GM18867 (cell line): ENCODE results near the gene ABCA4.
"Not testable (repeated sequence)": the region's sequence is repeated elsewhere in the genome, so short reads cannot be mapped to it uniquely, and the experiment has no call there.

Source experiments
- ATAC-seq: cut with Tn5 transposase; IDR thresholded peaks from one replicate; pipeline ENCODE4 v1.9.1; 2021; ENCODE audit warnings: mild to moderate bottlenecking, moderate library complexity; ENCODE audit not compliant: unreplicated experiment

ABCA4 gene

DNA sequence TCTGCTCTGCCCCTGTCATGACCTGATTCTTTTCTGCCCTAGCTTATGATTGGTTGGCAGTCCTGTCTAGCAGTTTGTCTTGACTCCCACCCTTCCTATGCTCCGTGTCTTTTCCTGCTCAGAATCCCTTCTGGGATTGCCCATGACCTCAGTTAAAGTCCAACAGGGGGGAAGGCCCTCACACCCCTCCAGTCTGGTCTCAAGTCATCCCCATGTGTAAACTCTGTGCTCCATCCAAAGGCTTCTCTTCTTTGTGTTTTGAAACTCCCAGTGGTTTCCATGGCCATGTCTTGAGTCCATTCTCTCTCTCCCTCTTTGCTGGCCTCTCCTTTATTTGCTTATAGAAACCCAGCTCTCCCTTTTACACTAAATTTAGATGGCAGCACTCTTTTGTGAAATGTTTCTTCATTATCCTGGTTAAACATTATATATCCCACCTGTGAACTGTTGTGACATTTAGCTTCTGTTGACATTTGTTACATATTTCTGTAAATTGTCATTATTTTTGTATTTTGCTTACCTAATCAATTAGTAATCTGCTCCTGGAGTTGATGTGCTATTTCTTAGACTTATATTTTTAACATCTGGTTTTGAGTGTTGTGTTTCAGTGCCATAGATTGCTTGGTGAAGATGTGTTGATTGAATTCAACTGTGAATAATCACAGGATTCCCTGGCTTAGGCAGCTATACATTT is 162.8 kb downstream of the ABCA4 start:
- ATAC-seq, result no peak

DNA sequence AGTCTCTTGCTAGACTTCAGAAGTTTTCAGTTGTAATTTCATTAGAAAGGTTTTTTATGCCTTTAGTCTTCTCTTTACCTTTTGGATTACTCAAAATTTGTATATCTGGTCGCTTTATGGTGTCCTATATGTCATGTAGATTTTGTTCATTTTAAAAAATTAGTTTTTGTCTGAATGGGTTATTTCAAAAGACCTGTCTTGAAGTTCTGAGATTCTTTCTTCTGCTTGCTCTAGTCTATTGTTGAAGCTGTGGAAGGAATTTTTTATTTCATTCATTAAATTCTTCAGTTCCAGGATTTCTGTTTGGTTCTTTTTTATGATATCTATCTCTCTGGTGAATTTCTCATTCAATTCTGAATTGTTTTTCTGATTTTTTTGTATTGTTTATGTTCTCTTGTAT is 165.2 kb downstream of the ABCA4 start:
- ATAC-seq, result no peak

DNA sequence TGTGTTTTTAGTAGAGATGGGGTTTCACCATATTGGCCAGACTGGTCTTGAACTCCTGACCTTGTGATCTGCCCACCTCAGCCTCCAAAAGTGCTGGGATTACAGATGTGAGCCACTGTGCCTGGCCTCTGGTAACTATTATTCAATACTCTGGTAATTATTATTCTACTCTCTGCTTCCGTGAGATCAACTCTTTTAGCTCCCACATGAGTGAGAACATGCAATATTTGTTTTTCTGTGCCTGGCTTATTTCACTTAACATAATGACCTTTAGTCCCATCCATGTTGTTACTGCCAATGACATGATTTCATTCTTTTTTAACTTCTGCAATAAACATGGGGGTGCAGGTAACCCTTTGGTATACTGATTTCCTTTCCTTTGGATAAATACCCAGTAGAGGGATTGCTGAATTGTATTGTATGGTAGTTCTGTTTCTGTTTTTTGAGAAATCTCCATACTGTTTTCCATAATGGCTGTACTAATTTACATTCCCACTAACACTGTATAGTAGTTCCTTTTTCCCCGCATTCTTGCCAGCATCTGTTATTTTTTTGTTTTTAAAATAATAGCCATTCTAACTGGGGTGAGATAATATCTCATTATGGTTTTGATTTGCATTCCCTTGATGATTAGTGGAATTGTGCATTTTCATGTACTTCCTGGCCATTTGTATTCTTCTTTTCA is 173.8 kb downstream of the ABCA4 start:
- ATAC-seq, result not testable (repeated sequence)
